Suppressor macrophage treated with lipopolysaccharide for 4 hours (primary cell): ENCODE data around the gene NARS2.

Source experiments
- DNase-seq: peaks from one replicate; pipeline ENCODE4 v3.0.0-alpha.2; 2020

NARS2 gene

GRCh38 chr11:78405805-78406204 lies 168.9 kb downstream of the NARS2 start:
- no peak for DNase-seq

- no peak for DNase-seq
Measured at GRCh38 chr11:78403781-78404180, 170.9 kb downstream of the NARS2 start.

GRCh38 chr11:78402847-78403246 lies 171.8 kb downstream of the NARS2 start:
- DNase-seq = peak; percentile 45

GRCh38 chr11:78400702-78401101 lies 174.0 kb downstream of the NARS2 start:
- DNase-seq = no peak

GRCh38 chr11:78400116-78400515 lies 174.5 kb downstream of the NARS2 start:
- DNase-seq = no peak

- no peak for DNase-seq
Measured at GRCh38 chr11:78399136-78399535, 175.5 kb downstream of the NARS2 start.

GRCh38 chr11:78398715-78399114 lies 175.9 kb downstream of the NARS2 start:
- no peak for DNase-seq

GRCh38 chr11:78397398-78397797 lies 177.3 kb downstream of the NARS2 start:
- DNase-seq = peak; percentile 44

- DNase-seq = no peak
Measured at GRCh38 chr11:78395597-78395996, 179.1 kb downstream of the NARS2 start.

- DNase-seq = peak; percentile 60
Measured at GRCh38 chr11:78392854-78393253, 181.8 kb downstream of the NARS2 start.

GRCh38 chr11:78391424-78391823 lies 183.2 kb downstream of the NARS2 start:
- no peak for DNase-seq

- DNase-seq = peak; percentile 78
Measured at GRCh38 chr11:78390809-78391208, 183.9 kb downstream of the NARS2 start.

- DNase-seq = no peak
Measured at GRCh38 chr11:78386215-78386941, 188.3 kb downstream of the NARS2 start.
